Liver (tissue), 9 donors: ENCODE measurements around the gene DKC1. TPM values are rescaled to one million over a fixed set of nuclear protein-coding genes. Genes with fewer than 3 reads are reported as not detected.

Experiments
- DNase-seq: peaks from one replicate; pipeline ENCODE4 v3.0.0-alpha.2; 2017; ENCODE audit warnings: low spot score
- H3K27ac ChIP-seq, 2 donors: one replicate each; pipeline ENCODE4 v1.7.0; 2013; ENCODE audit warnings: inconsistent platforms in 2 of 2, low read length in 2 of 2, control low read depth in 1 of 2, low read depth in 1 of 2, mild to moderate bottlenecking in 1 of 2
- H3K27me3 ChIP-seq, 4 donors: one replicate each; pipeline versions ENCODE4 v1.6.1 to v1.7.0; 2013; ENCODE audit warnings: low read length in 3 of 4, inconsistent platforms in 1 of 4, mild to moderate bottlenecking in 1 of 4, moderate library complexity in 1 of 4; ENCODE audit not compliant: control insufficient read depth in 4 of 4, insufficient read depth in 4 of 4
- H3K36me3 ChIP-seq, 4 donors: one replicate each; pipeline versions ENCODE4 v1.6.1 to v1.7.0; 2013; ENCODE audit warnings: low read length in 3 of 4, mild to moderate bottlenecking in 3 of 4, low read depth in 1 of 4, moderate library complexity in 1 of 4; ENCODE audit not compliant: control insufficient read depth in 4 of 4, insufficient read depth in 3 of 4
- H3K4me1 ChIP-seq, 4 donors: one replicate each; pipeline versions ENCODE4 v1.6.1 to v1.7.0; 2013; ENCODE audit warnings: low read length in 3 of 4, mild to moderate bottlenecking in 3 of 4, moderate library complexity in 1 of 4; ENCODE audit not compliant: control insufficient read depth in 4 of 4, insufficient read depth in 4 of 4
- H3K4me3 ChIP-seq, 3 donors: one replicate each; pipeline versions ENCODE4 v1.6.1 to v1.7.0; 2013; ENCODE audit warnings: low read length in 3 of 3, control low read depth in 1 of 3, low read depth in 1 of 3, mild to moderate bottlenecking in 1 of 3
- H3K9ac ChIP-seq, 2 donors: one replicate each; pipeline ENCODE4 v1.7.0; 2013; ENCODE audit warnings: low read length in 2 of 2, mild to moderate bottlenecking in 2 of 2, moderate library complexity in 2 of 2, control low read depth in 1 of 2, low read depth in 1 of 2
- H3K9me3 ChIP-seq, 4 donors: one replicate each; pipeline versions ENCODE4 v1.6.1 to v1.7.0; 2013; ENCODE audit warnings: low read length in 3 of 4; ENCODE audit not compliant: control insufficient read depth in 4 of 4
- EGR1 ChIP-seq, 2 donors: IDR thresholded peaks; 2 replicates each; pipeline ENCODE4 v1.6.1; 2016 to 2018; ENCODE audit warnings: antibody characterized with exemption in 2 of 2, low read depth in 2 of 2
- FOXA1 ChIP-seq: IDR thresholded peaks from 2 replicates; pipeline ENCODE4 v1.6.1; 2016; ENCODE audit warnings: antibody characterized with exemption
- GABPA ChIP-seq, 2 donors: IDR thresholded peaks in 1 of 2; conservative IDR thresholded peaks in 1 of 2; 2 replicates each; pipeline ENCODE4 v1.6.1; 2016; ENCODE audit warnings: antibody characterized with exemption in 2 of 2, mild to moderate bottlenecking in 1 of 2, moderate library complexity in 1 of 2
- HNF4A ChIP-seq, 2 donors: conservative IDR thresholded peaks; 2 replicates each; pipeline ENCODE4 v1.6.1; 2016; ENCODE audit warnings: antibody characterized with exemption in 2 of 2, mild to moderate bottlenecking in 2 of 2
- HNF4G ChIP-seq: IDR thresholded peaks from 2 replicates; pipeline ENCODE4 v1.6.1; 2016; ENCODE audit warnings: antibody characterized with exemption
- JUND ChIP-seq, 2 donors: IDR thresholded peaks; 2 replicates each; pipeline ENCODE4 v1.6.1; 2016; ENCODE audit warnings: antibody characterized with exemption in 2 of 2
- RAD21 ChIP-seq, 2 donors: IDR thresholded peaks; 2 replicates each; pipeline ENCODE4 v1.6.1; 2016; ENCODE audit warnings: antibody characterized with exemption in 2 of 2, mild to moderate bottlenecking in 2 of 2
- RXRA ChIP-seq, 2 donors: IDR thresholded peaks; 2 replicates each; pipeline ENCODE4 v1.6.1; 2017 to 2018; ENCODE audit warnings: antibody characterized with exemption in 2 of 2, mild to moderate bottlenecking in 1 of 2
- SP1 ChIP-seq: IDR thresholded peaks from 2 replicates; pipeline ENCODE4 v1.6.1; 2018; ENCODE audit warnings: antibody characterized with exemption, mild to moderate bottlenecking
- TAF1 ChIP-seq: conservative IDR thresholded peaks from 2 replicates; pipeline ENCODE4 v1.6.1; 2016; ENCODE audit warnings: antibody characterized with exemption, mild to moderate bottlenecking
- YY1 ChIP-seq: IDR thresholded peaks from 2 replicates; pipeline ENCODE4 v1.6.1; 2016; ENCODE audit warnings: antibody characterized with exemption, mild to moderate bottlenecking
- WGBS: extraction: QIAGEN DNeasy Blood & Tissue Kit; methylation state at CpG from one replicate; pipeline ENCODE4 v1.1.7; 2013; 5-methylcytosine and 5-hydroxymethylcytosine counted together
- polyA plus RNA-seq, 2 donors: library from polyadenylated mRNA; stranded (reverse) in 1 of 2; unstranded in 1 of 2; fragments of 200-250 nt in 1 of 2; fragments of >200 nt in 1 of 2; fragmentation: Nextera tagmentation in 1 of 2; extraction: Ambion mirVana in 1 of 2; gene quantifications; one replicate each; pipeline versions ENCODE4 v1.2.1 to v1.2.3, GENCODE V29; 2013 to 2015
- total RNA-seq, 2 donors: library from RNA; depleted of rRNA; stranded (reverse); fragments of >200 nt; gene quantifications; one replicate each; pipeline ENCODE4 v1.2.3, GENCODE V29; 2014
- TF ChIP-seq, protein P1 (sequence below): fragments of 150-350 bp; IDR thresholded peaks from 2 replicates; pipeline ENCODE4 v1.5.1; 2017; ENCODE audit warnings: improper control_type of control experiment, low read depth, low read length; ENCODE audit not compliant: missing input control
- TF ChIP-seq, protein P2 (sequence below): IDR thresholded peaks from 2 replicates; pipeline ENCODE4 v1.6.1; 2016; ENCODE audit warnings: antibody characterized with exemption
- TF ChIP-seq, protein P3 (sequence below): IDR thresholded peaks from 2 replicates; pipeline ENCODE4 v1.6.1; 2016; ENCODE audit warnings: antibody characterized with exemption, mild to moderate bottlenecking
- TF ChIP-seq, protein P4 (sequence below): IDR thresholded peaks from 2 replicates; pipeline ENCODE4 v1.6.1; 2016; ENCODE audit warnings: antibody characterized with exemption
- TF ChIP-seq, protein P5 (sequence below): IDR thresholded peaks from 2 replicates; pipeline ENCODE4 v1.6.1; 2016; ENCODE audit warnings: antibody characterized with exemption
- donor health status: healthy.
- donor health status: healthy.
- donor health status: healthy.
- donor health status: healthy.
- donor health status: healthy.

The DKC1 gene
- 10 to 100 TPM; 18.7 to 21.9 TPM for total RNA-seq
- 10 to 100 TPM; 14.0 to 14.3 TPM for polyA plus RNA-seq

DNA sequence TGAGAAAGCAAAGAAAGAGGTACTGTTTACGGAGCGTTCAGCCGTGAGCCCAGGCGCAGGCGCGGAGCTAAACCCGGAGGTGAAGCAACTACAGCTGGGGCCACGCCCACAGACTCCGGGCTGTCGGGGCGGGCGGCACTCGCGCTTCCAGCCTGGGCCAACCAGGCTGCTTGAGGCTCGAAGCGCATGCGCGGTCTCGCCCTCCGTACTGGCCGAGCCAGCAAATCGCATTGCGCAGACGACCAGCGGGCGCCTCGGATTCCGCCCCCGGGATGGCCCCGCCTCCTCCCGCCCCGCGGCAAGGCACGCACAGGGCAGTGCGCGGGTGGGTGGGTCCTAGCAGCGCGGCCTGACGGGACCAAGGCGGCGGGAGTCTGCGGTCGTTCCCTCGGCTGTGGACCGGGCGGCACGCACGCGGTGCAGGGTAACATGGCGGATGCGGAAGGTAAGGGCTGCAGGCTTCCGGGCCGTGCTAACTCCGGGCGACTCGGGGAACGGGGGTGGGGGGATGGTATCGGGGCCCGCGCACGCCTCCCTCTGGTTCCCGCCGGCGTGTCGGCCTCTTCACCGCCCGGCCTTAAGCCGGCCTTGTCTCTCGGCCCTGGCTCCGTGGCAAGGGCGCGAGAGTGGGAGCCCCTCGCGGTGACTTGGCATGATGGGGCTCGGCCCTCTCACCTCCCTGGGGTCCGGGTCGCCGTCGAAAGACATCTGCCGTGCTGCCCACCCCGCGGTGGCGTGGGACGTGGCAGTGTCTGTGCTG, at the start of gene DKC1:
Gene DKC1, plus strand, starts transcription at position 328 of the 760 bp plus-strand sequence. Its CDS starts 102 bp downstream, at position 430.
- H3K4me3 ChIP-seq, result peak within 1 kb of the TSS; percentile 81 to 93 (median 83)
- DNase-seq, result peak; percentile 93
- peak within 1 kb of the TSS; percentile 33 to 47 for H3K9ac ChIP-seq
- peaks cover 3 to 19% (median 14%) of the 10 kb centered on the region in 4 donors for H3K36me3 ChIP-seq
- TF ChIP-seq HNF4A (conservative IDR thresholded peaks at IDR 0.05), result no peak
- peak in 1 of 2 donors; percentile 29 for TF ChIP-seq GABPA (IDR thresholded peaks at IDR 0.05 in 1 of 2, conservative IDR thresholded peaks at IDR 0.05 in 1 of 2)
- TF ChIP-seq, protein P1, sequence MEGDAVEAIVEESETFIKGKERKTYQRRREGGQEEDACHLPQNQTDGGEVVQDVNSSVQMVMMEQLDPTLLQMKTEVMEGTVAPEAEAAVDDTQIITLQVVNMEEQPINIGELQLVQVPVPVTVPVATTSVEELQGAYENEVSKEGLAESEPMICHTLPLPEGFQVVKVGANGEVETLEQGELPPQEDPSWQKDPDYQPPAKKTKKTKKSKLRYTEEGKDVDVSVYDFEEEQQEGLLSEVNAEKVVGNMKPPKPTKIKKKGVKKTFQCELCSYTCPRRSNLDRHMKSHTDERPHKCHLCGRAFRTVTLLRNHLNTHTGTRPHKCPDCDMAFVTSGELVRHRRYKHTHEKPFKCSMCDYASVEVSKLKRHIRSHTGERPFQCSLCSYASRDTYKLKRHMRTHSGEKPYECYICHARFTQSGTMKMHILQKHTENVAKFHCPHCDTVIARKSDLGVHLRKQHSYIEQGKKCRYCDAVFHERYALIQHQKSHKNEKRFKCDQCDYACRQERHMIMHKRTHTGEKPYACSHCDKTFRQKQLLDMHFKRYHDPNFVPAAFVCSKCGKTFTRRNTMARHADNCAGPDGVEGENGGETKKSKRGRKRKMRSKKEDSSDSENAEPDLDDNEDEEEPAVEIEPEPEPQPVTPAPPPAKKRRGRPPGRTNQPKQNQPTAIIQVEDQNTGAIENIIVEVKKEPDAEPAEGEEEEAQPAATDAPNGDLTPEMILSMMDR, result no peak
- TF ChIP-seq RXRA (IDR thresholded peaks at IDR 0.05), result no peak
- TF ChIP-seq TAF1, result no peak
- peak; percentile 42 for TF ChIP-seq SP1
- TF ChIP-seq, protein P2, sequence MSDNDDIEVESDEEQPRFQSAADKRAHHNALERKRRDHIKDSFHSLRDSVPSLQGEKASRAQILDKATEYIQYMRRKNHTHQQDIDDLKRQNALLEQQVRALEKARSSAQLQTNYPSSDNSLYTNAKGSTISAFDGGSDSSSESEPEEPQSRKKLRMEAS, result peak; percentile 8
- TF ChIP-seq, protein P3, sequence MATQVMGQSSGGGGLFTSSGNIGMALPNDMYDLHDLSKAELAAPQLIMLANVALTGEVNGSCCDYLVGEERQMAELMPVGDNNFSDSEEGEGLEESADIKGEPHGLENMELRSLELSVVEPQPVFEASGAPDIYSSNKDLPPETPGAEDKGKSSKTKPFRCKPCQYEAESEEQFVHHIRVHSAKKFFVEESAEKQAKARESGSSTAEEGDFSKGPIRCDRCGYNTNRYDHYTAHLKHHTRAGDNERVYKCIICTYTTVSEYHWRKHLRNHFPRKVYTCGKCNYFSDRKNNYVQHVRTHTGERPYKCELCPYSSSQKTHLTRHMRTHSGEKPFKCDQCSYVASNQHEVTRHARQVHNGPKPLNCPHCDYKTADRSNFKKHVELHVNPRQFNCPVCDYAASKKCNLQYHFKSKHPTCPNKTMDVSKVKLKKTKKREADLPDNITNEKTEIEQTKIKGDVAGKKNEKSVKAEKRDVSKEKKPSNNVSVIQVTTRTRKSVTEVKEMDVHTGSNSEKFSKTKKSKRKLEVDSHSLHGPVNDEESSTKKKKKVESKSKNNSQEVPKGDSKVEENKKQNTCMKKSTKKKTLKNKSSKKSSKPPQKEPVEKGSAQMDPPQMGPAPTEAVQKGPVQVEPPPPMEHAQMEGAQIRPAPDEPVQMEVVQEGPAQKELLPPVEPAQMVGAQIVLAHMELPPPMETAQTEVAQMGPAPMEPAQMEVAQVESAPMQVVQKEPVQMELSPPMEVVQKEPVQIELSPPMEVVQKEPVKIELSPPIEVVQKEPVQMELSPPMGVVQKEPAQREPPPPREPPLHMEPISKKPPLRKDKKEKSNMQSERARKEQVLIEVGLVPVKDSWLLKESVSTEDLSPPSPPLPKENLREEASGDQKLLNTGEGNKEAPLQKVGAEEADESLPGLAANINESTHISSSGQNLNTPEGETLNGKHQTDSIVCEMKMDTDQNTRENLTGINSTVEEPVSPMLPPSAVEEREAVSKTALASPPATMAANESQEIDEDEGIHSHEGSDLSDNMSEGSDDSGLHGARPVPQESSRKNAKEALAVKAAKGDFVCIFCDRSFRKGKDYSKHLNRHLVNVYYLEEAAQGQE, result peak; percentile 17
- no peak for TF ChIP-seq YY1
- peak in 1 of 2 donors; percentile 29 for TF ChIP-seq RAD21 (IDR thresholded peaks at IDR 0.05)
- peak in 1 of 2 donors; percentile 19 for TF ChIP-seq EGR1 (IDR thresholded peaks at IDR 0.05; ENCODE audit: low read depth in 2 of 2)
- no peak for TF ChIP-seq HNF4G
- TF ChIP-seq, protein P4, sequence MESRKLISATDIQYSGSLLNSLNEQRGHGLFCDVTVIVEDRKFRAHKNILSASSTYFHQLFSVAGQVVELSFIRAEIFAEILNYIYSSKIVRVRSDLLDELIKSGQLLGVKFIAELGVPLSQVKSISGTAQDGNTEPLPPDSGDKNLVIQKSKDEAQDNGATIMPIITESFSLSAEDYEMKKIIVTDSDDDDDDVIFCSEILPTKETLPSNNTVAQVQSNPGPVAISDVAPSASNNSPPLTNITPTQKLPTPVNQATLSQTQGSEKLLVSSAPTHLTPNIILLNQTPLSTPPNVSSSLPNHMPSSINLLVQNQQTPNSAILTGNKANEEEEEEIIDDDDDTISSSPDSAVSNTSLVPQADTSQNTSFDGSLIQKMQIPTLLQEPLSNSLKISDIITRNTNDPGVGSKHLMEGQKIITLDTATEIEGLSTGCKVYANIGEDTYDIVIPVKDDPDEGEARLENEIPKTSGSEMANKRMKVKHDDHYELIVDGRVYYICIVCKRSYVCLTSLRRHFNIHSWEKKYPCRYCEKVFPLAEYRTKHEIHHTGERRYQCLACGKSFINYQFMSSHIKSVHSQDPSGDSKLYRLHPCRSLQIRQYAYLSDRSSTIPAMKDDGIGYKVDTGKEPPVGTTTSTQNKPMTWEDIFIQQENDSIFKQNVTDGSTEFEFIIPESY, result no peak
- TF ChIP-seq FOXA1, result peak; percentile 14
- TF ChIP-seq, protein P5, sequence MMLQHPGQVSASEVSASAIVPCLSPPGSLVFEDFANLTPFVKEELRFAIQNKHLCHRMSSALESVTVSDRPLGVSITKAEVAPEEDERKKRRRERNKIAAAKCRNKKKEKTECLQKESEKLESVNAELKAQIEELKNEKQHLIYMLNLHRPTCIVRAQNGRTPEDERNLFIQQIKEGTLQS, result no peak
- TF ChIP-seq JUND (IDR thresholded peaks at IDR 0.05), result no peak
- H3K27ac ChIP-seq, result peak within 1 kb of the TSS; percentile 67 to 75
- H3K4me1 ChIP-seq, result peaks cover 0 to 11% (median 5%) of the 10 kb centered on the region in 4 donors
- WGBS, result 1% methylated on average over 84 of the region's 84 CpGs
- no peaks in the 10 kb centered on the region for H3K9me3 ChIP-seq
- H3K27me3 ChIP-seq, result no peaks in the 10 kb centered on the region
